Neural cell (in vitro differentiated cells): Measurements from ENCODE around the gene SEC63. TPM values are rescaled to one million over a fixed set of nuclear protein-coding genes. Genes with fewer than 3 reads are reported as not detected.

Experiments
- H2AFZ ChIP-seq: fragments of 200-600, 300-800 bp; sonication (generic), shearing (Covaris generic); 2 replicates; pipeline ENCODE4 v1.6.0; 2014; ENCODE audit warnings: low read depth, mild to moderate bottlenecking, antibody characterized with exemption, low read length, moderate library complexity
- H3F3A ChIP-seq: fragments of 200-600 bp; shearing (Covaris generic); 2 replicates; pipeline ENCODE4 v1.6.1; 2016; ENCODE audit warnings: mild to moderate bottlenecking, moderate library complexity, mixed read lengths, antibody characterized with exemption, low read length; ENCODE audit not compliant: insufficient read depth, poor library complexity, severe bottlenecking
- H3K27ac ChIP-seq: fragments of 200-600, 300-800 bp; sonication (generic), shearing (Covaris generic); 2 replicates; pipeline ENCODE4 v1.5.1; 2014; ENCODE audit warnings: mild to moderate bottlenecking, low read length, moderate library complexity
- H3K27me3 ChIP-seq: fragments of 300-800, 200-600 bp; sonication (generic), shearing (Covaris generic); 2 replicates; pipeline ENCODE4 v1.6.0; 2014; ENCODE audit warnings: mild to moderate bottlenecking, low read depth, low read length, moderate library complexity; ENCODE audit not compliant: insufficient read depth
- H3K36me3 ChIP-seq: fragments of 300-800, 200-600 bp; sonication (generic), shearing (Covaris generic); 2 replicates; pipeline ENCODE4 v1.5.1; 2014; ENCODE audit warnings: mild to moderate bottlenecking, antibody characterized with exemption, low read length, moderate library complexity; ENCODE audit not compliant: insufficient read depth
- H3K4me2 ChIP-seq: fragments of 300-800, 200-600 bp; sonication (generic), shearing (Covaris generic); 2 replicates; pipeline ENCODE4 v1.6.0; 2014; ENCODE audit warnings: mild to moderate bottlenecking, low read length
- H3K4me3 ChIP-seq: fragments of 300-800, 200-600 bp; sonication (generic), shearing (Covaris generic); 2 replicates; pipeline ENCODE4 v1.5.1; 2014; ENCODE audit warnings: mild to moderate bottlenecking, low read length, moderate library complexity
- H3K79me2 ChIP-seq: fragments of 200-600 bp; shearing (Covaris generic); replicated peaks from 2 replicates; pipeline ENCODE4 v1.6.0; 2014; ENCODE audit warnings: mild to moderate bottlenecking, low read length, moderate library complexity; ENCODE audit not compliant: insufficient read depth
- H3K9ac ChIP-seq: fragments of 300-800, 200-600 bp; sonication (generic), shearing (Covaris generic); 2 replicates; pipeline ENCODE4 v1.6.1; 2016; ENCODE audit warnings: mild to moderate bottlenecking, low read length, mixed read lengths
- H3K9me2 ChIP-seq: fragments of 200-600 bp; shearing (Covaris generic); 2 replicates; pipeline ENCODE4 v1.6.1; 2016; ENCODE audit warnings: mild to moderate bottlenecking, low read length, mixed read lengths; ENCODE audit not compliant: insufficient read depth
- H3K9me3 ChIP-seq: fragments of 200-600, 300-800 bp; sonication (generic), shearing (Covaris generic); 2 replicates; pipeline ENCODE4 v1.6.1; 2016; ENCODE audit warnings: mild to moderate bottlenecking, mixed run types, low read length, moderate library complexity, mixed read lengths
- H4K20me1 ChIP-seq: fragments of 200-600 bp; shearing (Covaris generic); 2 replicates; pipeline ENCODE4 v1.6.1; 2016; ENCODE audit warnings: mild to moderate bottlenecking, mixed run types; ENCODE audit not compliant: insufficient read depth
- CTCF ChIP-seq: fragments of 450-650 bp; IDR thresholded peaks from 2 replicates; pipeline ENCODE4 v1.5.1; 2014; ENCODE audit warnings: antibody characterized with exemption, mild to moderate bottlenecking, moderate library complexity; ENCODE audit not compliant: poor library complexity, severe bottlenecking
- EP300 ChIP-seq: fragments of 450-650 bp; conservative IDR thresholded peaks from 2 replicates; pipeline ENCODE4 v1.6.1; 2014; ENCODE audit warnings: antibody characterized with exemption, mild to moderate bottlenecking, moderate library complexity; ENCODE audit not compliant: poor library complexity, severe bottlenecking
- EZH2 ChIP-seq: fragments of 200-600, 300-800 bp; shearing (Covaris generic), sonication (generic); IDR thresholded peaks from 2 replicates; pipeline ENCODE4 v1.6.1; 2014; ENCODE audit warnings: antibody characterized with exemption, low read length, borderline replicate concordance, mild to moderate bottlenecking; ENCODE audit not compliant: insufficient read depth, poor library complexity, severe bottlenecking
- MXI1 ChIP-seq: fragments of 450-650 bp; conservative IDR thresholded peaks from 2 replicates; pipeline ENCODE4 v1.6.1; 2014; ENCODE audit warnings: antibody characterized with exemption, mild to moderate bottlenecking; ENCODE audit not compliant: poor library complexity, severe bottlenecking
- POLR2AphosphoS5 ChIP-seq: IDR thresholded peaks from 2 replicates; pipeline ENCODE4 v1.6.1; 2012
- RAD21 ChIP-seq: fragments of 450-650 bp; conservative IDR thresholded peaks from 2 replicates; pipeline ENCODE4 v1.6.1; 2014; ENCODE audit warnings: antibody characterized with exemption, mild to moderate bottlenecking, moderate library complexity
- SMC3 ChIP-seq: fragments of 450-650 bp; conservative IDR thresholded peaks from 2 replicates; pipeline ENCODE4 v1.6.1; 2014; ENCODE audit warnings: antibody characterized with exemption, mild to moderate bottlenecking, moderate library complexity; ENCODE audit not compliant: poor library complexity
- TAF1 ChIP-seq: IDR thresholded peaks from 2 replicates; pipeline ENCODE4 v1.6.1; 2012; ENCODE audit warnings: low read depth
- polyA plus RNA-seq: library from polyadenylated mRNA; depleted of rRNA; stranded (reverse); fragments of >200 nt; gene quantifications from 2 replicates; pipeline ENCODE4 v1.2.3, GENCODE V29; 2014
- TF ChIP-seq, protein P1 (sequence below): IDR thresholded peaks from 2 replicates; pipeline ENCODE4 v1.6.1; 2012; ENCODE audit warnings: borderline replicate concordance

The SEC63 gene
- polyA plus RNA-seq, 1 donor from 2014 or later, result 34.8 TPM

- Histone ChIP-seq H3K9me2 (no peaks in the 10 kb centered on the region), H3K4me3 (no peak overlapping the region), H3K79me2 (no peaks in the 10 kb centered on the region), H3K9ac (no peak overlapping the region), H3K9me3 (no peaks in the 10 kb centered on the region), H3K4me2 (no peak overlapping the region), H3F3A (no peaks in the 10 kb centered on the region), H3K27ac (no peak overlapping the region), H3K36me3 (no peaks in the 10 kb centered on the region), H4K20me1 (no peaks in the 10 kb centered on the region), H3K27me3 (no peaks in the 10 kb centered on the region), H2AFZ (no peak overlapping the region)
- TF ChIP-seq CTCF (no peak), EZH2 (no peak), RAD21 (no peak), EP300 (no peak), SMC3 (no peak), TAF1 (no peak), MXI1 (no peak), POLR2AphosphoS5 (no peak)
- TF ChIP-seq, protein P1, sequence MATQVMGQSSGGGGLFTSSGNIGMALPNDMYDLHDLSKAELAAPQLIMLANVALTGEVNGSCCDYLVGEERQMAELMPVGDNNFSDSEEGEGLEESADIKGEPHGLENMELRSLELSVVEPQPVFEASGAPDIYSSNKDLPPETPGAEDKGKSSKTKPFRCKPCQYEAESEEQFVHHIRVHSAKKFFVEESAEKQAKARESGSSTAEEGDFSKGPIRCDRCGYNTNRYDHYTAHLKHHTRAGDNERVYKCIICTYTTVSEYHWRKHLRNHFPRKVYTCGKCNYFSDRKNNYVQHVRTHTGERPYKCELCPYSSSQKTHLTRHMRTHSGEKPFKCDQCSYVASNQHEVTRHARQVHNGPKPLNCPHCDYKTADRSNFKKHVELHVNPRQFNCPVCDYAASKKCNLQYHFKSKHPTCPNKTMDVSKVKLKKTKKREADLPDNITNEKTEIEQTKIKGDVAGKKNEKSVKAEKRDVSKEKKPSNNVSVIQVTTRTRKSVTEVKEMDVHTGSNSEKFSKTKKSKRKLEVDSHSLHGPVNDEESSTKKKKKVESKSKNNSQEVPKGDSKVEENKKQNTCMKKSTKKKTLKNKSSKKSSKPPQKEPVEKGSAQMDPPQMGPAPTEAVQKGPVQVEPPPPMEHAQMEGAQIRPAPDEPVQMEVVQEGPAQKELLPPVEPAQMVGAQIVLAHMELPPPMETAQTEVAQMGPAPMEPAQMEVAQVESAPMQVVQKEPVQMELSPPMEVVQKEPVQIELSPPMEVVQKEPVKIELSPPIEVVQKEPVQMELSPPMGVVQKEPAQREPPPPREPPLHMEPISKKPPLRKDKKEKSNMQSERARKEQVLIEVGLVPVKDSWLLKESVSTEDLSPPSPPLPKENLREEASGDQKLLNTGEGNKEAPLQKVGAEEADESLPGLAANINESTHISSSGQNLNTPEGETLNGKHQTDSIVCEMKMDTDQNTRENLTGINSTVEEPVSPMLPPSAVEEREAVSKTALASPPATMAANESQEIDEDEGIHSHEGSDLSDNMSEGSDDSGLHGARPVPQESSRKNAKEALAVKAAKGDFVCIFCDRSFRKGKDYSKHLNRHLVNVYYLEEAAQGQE, result no peak
These were observed 13.2 kb upstream of the SEC63 start for GRCh38 chr6:107971181-107971580.

DNA sequence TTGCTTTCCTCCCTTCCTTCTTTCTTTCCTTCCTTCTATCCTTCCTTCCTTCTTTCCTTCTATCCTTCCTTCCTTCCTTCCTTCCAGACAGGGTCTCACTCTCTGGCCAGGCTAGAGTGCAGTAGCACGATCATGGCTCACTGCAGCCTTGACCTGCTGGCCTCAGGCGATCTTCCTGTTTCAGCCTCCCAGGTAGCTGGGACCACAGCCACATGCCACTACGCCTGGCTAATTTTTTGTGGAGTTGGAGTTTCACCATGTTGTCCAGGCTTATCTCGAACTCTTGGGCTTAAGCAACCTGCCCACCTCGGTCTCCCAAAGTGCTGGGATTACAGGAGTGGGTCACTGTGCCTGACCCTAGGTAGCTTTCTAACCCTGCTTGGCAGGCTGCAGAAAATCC lies 12.2 kb upstream of the SEC63 start:
- Histone ChIP-seq H3K4me2 (no peak overlapping the region), H3K9me3 (no peaks in the 10 kb centered on the region)

More for the DNA sequence above, 12.2 kb upstream of the SEC63 start:
- Histone ChIP-seq H3K27ac (no peak overlapping the region), H3K79me2 (no peaks in the 10 kb centered on the region), H3K9ac (no peak overlapping the region), H3F3A (no peaks in the 10 kb centered on the region), H3K36me3 (no peaks in the 10 kb centered on the region), H3K4me3 (no peak overlapping the region), H3K9me2 (no peaks in the 10 kb centered on the region), H2AFZ (no peak overlapping the region), H4K20me1 (no peaks in the 10 kb centered on the region), H3K27me3 (no peaks in the 10 kb centered on the region)
- no peak for TF ChIP-seq EP300
- no peak for TF ChIP-seq POLR2AphosphoS5
- no peak for TF ChIP-seq EZH2
- TF ChIP-seq, protein P1, result no peak
- TF ChIP-seq SMC3, result no peak
- TF ChIP-seq RAD21, result no peak
- TF ChIP-seq CTCF, result no peak
- TF ChIP-seq TAF1, result no peak
- no peak for TF ChIP-seq MXI1
